OCI-M1 (cell line): ENCODE results near the gene TEX55.
A peak's percentile ranks its signal among the peaks of the same experiment; 100 is the strongest.
"Not testable (repeated sequence)": the region's sequence is repeated elsewhere in the genome, so short reads cannot be mapped to it uniquely, and the experiment has no call there.

Experiments used
- DNase-seq: peaks from one replicate; lab custom pipeline; 2025; lab: John Stamatoyannopoulos, UW

Gene TEX55

GRCh38 chr3:119145500-119146167 is at the start of gene TEX55:
Gene TEX55, plus strand, starts transcription at chr3:119146165. Its CDS starts 25 bp downstream, at chr3:119146190.
- peak; percentile 45 for DNase-seq

- no peak for DNase-seq
These were observed 48.0 kb upstream of the TEX55 start for GRCh38 chr3:119098003-119098402.

- DNase-seq, result peak; percentile 69
These were observed 47.2 kb upstream of the TEX55 start for GRCh38 chr3:119098619-119099222.

GRCh38 chr3:119099785-119100184 is 46.2 kb upstream of the TEX55 start:
- DNase-seq, result no peak

- no peak for DNase-seq
These were observed 41.9 kb upstream of the TEX55 start for GRCh38 chr3:119104031-119104430.

- DNase-seq, result not testable (repeated sequence)
These were observed 27.6 kb upstream of the TEX55 start for GRCh38 chr3:119118330-119118729.

- no peak for DNase-seq
These were observed 25.5 kb upstream of the TEX55 start for GRCh38 chr3:119120480-119120879.

GRCh38 chr3:119122350-119122749 is 23.6 kb upstream of the TEX55 start:
- no peak for DNase-seq

GRCh38 chr3:119125342-119125741 is 20.6 kb upstream of the TEX55 start:
- no peak for DNase-seq

GRCh38 chr3:119125742-119126504 is 20.0 kb upstream of the TEX55 start:
- DNase-seq, result no peak

GRCh38 chr3:119130291-119130690 is 15.7 kb upstream of the TEX55 start:
- DNase-seq, result not testable (repeated sequence)

GRCh38 chr3:119132291-119132690 is 13.7 kb upstream of the TEX55 start:
- DNase-seq, result not testable (repeated sequence)

GRCh38 chr3:119139360-119139759 is 6.6 kb upstream of the TEX55 start:
- not testable (repeated sequence) for DNase-seq

GRCh38 chr3:119140466-119140865 is 5.5 kb upstream of the TEX55 start:
- no peak for DNase-seq

- no peak for DNase-seq
These were observed 851 bp upstream of the TEX55 start for GRCh38 chr3:119145128-119145499.

- no peak for DNase-seq
These were observed 812 bp downstream of the TEX55 start for GRCh38 chr3:119146578-119147375.

GRCh38 chr3:119147494-119147893 is 1.5 kb downstream of the TEX55 start:
- DNase-seq, result no peak

GRCh38 chr3:119148493-119149180 is 2.7 kb downstream of the TEX55 start:
- DNase-seq, result no peak

- DNase-seq, result no peak
These were observed 3.5 kb downstream of the TEX55 start for GRCh38 chr3:119149484-119149883.

- DNase-seq, result peak; percentile 27
These were observed 10.9 kb downstream of the TEX55 start for GRCh38 chr3:119156868-119157267.

GRCh38 chr3:119157971-119158370 is 12.0 kb downstream of the TEX55 start:
- no peak for DNase-seq

GRCh38 chr3:119160361-119160760 is 14.4 kb downstream of the TEX55 start:
- DNase-seq, result no peak
